ENCODE data around the gene SPPL2C.
"Not testable (repeated sequence)": the region's sequence is repeated elsewhere in the genome, so short reads cannot be mapped to it uniquely, and the experiment has no call there.

The SPPL2C gene

DNA sequence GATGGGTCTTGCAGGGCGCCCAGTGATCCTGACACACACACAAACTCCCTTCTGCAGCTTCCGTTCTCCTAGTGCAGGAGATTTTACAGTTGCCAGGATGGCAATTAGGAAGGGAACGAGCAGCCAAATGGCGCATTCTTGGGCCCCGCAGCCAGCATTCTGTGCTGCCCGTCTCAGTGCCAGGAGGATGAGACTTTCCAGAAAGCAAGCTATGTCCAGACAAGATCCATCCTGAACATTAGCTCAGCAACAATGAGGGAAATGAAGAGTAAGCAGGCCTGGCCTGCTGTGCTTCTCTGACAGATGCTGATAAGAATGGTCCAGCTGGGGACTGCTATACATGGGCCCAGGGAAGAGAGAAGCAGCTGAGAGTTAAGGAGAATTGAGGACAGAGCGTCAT is 16.5 kb downstream of the SPPL2C start:
- TF ChIP-seq, protein P1, sequence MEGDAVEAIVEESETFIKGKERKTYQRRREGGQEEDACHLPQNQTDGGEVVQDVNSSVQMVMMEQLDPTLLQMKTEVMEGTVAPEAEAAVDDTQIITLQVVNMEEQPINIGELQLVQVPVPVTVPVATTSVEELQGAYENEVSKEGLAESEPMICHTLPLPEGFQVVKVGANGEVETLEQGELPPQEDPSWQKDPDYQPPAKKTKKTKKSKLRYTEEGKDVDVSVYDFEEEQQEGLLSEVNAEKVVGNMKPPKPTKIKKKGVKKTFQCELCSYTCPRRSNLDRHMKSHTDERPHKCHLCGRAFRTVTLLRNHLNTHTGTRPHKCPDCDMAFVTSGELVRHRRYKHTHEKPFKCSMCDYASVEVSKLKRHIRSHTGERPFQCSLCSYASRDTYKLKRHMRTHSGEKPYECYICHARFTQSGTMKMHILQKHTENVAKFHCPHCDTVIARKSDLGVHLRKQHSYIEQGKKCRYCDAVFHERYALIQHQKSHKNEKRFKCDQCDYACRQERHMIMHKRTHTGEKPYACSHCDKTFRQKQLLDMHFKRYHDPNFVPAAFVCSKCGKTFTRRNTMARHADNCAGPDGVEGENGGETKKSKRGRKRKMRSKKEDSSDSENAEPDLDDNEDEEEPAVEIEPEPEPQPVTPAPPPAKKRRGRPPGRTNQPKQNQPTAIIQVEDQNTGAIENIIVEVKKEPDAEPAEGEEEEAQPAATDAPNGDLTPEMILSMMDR (IDR thresholded peaks at IDR 0.05; ENCODE audit: low read depth, low read length), result no peak
- no peak overlapping the region for H3K4me3 ChIP-seq (replicated peaks in 1 of 2; ENCODE audit: low read depth in 2 of 2, low read length in 2 of 2)
- no peak for DNase-seq (ENCODE audit: low read depth in 2 of 2)

DNA sequence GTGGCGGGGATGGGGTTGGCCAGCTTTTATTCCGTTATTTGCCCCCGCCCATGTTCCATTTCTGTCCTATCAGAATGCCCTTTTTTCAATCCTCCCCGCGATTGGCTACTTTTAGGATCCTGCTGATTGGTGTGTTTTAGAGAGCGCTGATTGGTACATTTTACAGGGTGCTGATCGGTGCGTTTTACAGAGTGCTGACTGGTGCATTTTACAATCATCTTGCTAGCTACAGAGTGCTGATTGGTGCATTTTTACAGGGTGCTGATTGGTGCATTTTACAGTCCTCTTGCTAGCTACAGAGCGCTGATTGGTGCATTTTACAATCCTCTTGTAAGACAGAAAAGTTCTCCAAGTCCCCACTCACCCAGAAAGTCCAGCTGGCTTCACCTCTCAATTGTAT is 17.4 kb downstream of the SPPL2C start:
- DNase-seq (ENCODE audit: low read depth in 2 of 2); H3K4me3 ChIP-seq (replicated peaks in 1 of 2; ENCODE audit: low read depth in 2 of 2, low read length in 2 of 2): not testable (repeated sequence)

DNA sequence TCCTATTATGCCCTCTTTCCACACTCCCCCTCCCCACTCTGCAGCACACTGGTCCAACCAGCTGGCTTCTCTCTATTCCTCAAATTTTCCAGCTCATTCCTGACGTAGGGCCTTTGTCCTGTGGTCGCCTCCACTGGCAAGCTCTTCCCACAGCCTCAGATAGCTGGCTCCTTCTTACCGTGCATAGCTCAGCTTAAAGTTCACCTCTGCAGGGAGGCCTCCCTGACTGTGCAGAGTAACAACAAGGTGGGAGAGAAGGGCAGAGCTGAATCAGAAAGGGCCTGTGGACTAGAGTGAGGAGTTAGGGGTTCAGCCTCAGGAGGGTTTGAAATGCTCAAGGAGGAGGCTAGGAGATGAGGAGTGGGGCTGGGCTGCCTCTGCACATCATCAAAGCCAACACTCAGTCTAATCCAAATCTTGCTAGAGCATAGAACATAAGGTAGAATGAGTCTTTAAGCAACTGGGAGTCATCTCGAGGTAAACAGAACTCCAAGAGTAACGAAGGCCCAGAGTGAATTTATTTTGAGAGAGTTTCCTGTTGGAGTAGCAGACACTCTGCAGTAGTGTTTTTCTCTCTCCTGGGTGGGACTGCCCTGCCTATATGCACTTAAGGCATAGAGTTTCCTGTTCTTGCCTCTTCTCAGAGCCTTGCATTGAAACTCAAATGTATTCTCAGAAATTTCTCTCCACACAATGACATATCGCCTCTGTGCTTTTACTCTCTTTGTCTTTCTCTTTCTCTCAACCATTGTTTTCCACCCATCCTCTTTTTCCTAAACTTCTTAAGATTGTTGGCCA is 19.4 kb downstream of the SPPL2C start:
- TF ChIP-seq, protein P1 (IDR thresholded peaks at IDR 0.05; ENCODE audit: low read depth, low read length), result no peak
- DNase-seq (ENCODE audit: low read depth in 2 of 2), result no peak
- no peak overlapping the region for H3K4me3 ChIP-seq (replicated peaks in 1 of 2; ENCODE audit: low read depth in 2 of 2, low read length in 2 of 2)

DNA sequence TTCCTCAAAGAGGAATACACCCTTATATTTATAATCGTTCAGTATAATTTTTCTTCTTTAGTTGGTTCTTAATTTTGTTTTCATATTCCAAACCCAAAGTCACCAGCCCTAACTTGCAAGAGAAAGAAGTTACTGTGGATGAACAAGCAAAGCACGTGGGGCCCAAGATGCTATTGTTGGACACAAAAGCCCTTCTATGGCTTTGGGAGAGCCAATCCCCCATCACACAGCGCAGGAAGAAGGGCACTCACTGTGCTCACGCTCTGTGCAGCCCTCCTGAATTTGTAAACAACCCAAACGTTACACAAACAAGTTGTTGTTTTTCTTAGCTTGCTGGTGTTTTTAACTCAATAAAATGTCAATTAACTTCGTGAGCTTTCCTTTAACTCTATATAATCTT is 22.5 kb downstream of the SPPL2C start:
- TF ChIP-seq, protein P1 (IDR thresholded peaks at IDR 0.05; ENCODE audit: low read depth, low read length), result no peak

DNA sequence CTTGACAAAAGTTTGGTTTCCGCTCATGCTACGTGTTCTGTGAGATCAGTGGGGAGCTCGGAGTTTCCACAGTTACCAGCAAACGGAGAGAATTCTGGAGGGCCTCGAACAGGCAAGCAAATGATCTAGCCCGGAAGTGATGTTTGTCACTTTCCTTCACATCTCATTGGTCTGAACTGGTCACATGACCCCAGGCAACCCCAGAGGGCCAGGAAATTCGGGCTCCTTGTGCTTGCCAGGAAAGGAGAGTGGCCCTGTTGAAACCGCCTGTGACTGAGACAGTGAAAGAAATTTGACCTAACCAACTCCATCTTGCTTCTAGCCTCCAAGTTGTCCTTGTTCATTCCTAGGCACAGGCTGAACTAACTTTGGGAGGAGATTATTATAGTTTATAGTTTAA is 23.0 kb downstream of the SPPL2C start:
- DNase-seq (ENCODE audit: low read depth in 2 of 2), result no peak
- H3K4me3 ChIP-seq (replicated peaks in 1 of 2; ENCODE audit: low read depth in 2 of 2, low read length in 2 of 2), result no peak overlapping the region
- TF ChIP-seq, protein P1 (IDR thresholded peaks at IDR 0.05; ENCODE audit: low read depth, low read length), result no peak

More for the DNA sequence above, 22.5 kb downstream of the SPPL2C start:
- no peak for DNase-seq (ENCODE audit: low read depth in 2 of 2)
- H3K4me3 ChIP-seq (replicated peaks in 1 of 2; ENCODE audit: low read depth in 2 of 2, low read length in 2 of 2), result no peak overlapping the region

DNA sequence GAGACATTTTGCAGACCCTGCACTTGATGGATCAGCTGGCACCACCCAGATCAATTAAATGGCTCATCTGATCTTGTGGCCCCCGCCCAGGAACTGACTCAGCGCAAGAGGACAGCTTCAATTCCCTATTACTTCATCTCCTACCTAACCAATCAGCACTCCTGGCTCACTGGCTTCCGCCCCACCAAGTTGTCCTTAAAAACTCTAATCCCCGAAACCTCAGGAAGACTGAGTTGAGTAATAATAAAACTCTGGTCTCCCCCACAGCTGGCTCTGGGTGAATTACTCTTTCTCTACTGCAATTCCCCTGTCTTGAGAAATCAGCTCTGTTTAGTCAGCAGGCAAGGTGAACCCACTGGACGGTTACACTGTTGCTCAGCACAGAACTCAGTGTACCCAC is 23.6 kb downstream of the SPPL2C start:
- TF ChIP-seq, protein P1 (IDR thresholded peaks at IDR 0.05; ENCODE audit: low read depth, low read length), result no peak
- no peak overlapping the region for H3K4me3 ChIP-seq (replicated peaks in 1 of 2; ENCODE audit: low read depth in 2 of 2, low read length in 2 of 2)
- peak in 1 of 2 donors; percentile 8 for DNase-seq (ENCODE audit: low read depth in 2 of 2)

DNA sequence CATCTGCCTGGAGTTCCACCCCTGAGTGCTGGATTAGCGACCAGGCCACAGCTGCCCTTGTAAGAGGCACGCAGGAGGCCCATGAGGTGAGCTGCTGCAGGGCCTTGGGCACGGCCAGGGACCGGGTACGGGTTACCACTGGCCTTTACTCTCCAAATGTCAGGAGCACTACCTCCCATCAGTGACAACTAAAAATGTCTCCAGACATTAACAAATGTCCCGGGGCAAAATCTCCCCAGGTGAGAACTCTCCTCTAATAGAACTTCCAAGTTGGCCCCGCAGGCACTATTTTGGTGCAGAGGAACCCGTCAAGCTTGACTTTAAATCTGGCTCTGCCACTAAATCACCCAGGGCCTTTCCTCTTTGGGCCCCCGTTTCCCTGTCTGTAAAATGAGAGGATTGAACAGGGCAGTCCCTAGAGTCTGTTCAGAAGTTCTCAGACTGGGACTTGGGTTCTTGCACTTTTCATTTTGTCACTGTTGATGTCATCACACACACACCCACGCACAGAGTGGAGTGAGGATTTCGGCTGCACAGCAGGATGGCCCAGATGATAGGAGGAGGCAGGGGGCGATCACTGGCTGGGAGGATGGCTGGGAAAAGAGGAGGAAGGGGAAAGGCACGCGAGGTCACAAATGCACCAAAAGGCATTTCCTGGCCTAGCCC is 25.1 kb downstream of the SPPL2C start:
- TF ChIP-seq, protein P1 (IDR thresholded peaks at IDR 0.05; ENCODE audit: low read depth, low read length), result no peak
- DNase-seq (ENCODE audit: low read depth in 2 of 2), result no peak
- H3K4me3 ChIP-seq (replicated peaks in 1 of 2; ENCODE audit: low read depth in 2 of 2, low read length in 2 of 2), result no peak overlapping the region
